Measurements from ENCODE around the gene SDHAF2.
A peak's percentile ranks its signal among the peaks of the same experiment; 100 is the strongest.
"Not testable (repeated sequence)": the region's sequence is repeated elsewhere in the genome, so short reads cannot be mapped to it uniquely, and the experiment has no call there.

Gene SDHAF2

DNA sequence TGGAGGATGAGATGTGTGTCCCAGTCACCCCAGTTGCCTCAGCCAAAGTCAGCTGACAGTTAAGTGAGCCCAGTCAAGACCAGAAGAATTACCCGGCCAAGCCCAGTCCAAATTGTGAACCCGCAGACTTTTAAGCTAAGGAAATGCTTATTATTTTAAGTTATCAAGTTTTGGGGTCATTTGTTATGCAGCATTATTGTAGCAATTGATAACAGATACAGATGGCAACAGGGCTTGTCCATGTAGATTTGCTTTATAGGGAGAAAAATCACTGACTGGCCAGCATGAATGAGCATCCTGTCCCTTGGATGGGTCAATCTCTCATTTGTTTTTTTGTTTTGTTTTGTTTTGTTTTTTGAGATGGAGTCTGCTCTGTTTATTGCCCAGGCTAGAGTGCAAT, 22.9 kb downstream of the SDHAF2 start:
- Histone ChIP-seq H3K4me1 (ENCODE audit: control insufficient read depth, insufficient read depth, low read length) (peaks cover 55% of the 10 kb centered on the region), H3K9ac (ENCODE audit: low read length in 2 of 2) (no peak overlapping the region), H3K4me3 (ENCODE audit: low read length in 2 of 2) (no peak overlapping the region), H3K27ac (ENCODE audit: low read length) (peak overlapping the region; percentile 81), H3K36me3 (ENCODE audit: control insufficient read depth in 2 of 2, insufficient read depth in 2 of 2, low read length in 2 of 2) (peaks cover 0 to 8% of the 10 kb centered on the region in 2 donors), H3K27me3 (ENCODE audit: control insufficient read depth in 1 of 2, insufficient read depth in 2 of 2, low read length in 2 of 2) (no peaks in the 10 kb centered on the region), H3K9me3 (ENCODE audit: control insufficient read depth in 2 of 2, low read length in 2 of 2) (no peaks in the 10 kb centered on the region)

DNA sequence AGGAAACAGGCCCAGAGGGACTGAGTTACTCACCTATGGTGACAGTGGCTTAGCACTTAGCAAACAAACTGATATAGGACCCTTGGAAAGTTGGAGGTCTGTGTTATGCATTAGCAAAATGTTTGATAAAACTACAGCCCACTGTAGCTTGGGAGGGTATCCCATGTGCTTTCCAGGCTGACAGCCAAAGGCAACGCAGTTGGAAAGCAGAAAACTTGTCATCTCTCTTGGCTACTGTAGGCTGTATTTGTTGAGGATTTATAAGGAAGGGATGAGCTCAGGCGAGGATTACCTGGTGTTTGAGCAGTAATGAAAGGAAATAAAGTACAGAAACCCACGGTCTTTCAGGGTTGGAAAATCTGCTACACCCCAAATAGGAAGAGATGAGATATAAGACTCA, 23.8 kb downstream of the SDHAF2 start:
- Histone ChIP-seq H3K4me1 (ENCODE audit: control insufficient read depth, insufficient read depth, low read length) (peaks cover 47% of the 10 kb centered on the region), H3K9me3 (ENCODE audit: control insufficient read depth in 2 of 2, low read length in 2 of 2) (no peaks in the 10 kb centered on the region), H3K36me3 (ENCODE audit: control insufficient read depth in 2 of 2, insufficient read depth in 2 of 2, low read length in 2 of 2) (peaks cover 0 to 8% of the 10 kb centered on the region in 2 donors), H3K9ac (ENCODE audit: low read length in 2 of 2) (peak overlapping the region; percentile 6 to 43), H3K27me3 (ENCODE audit: control insufficient read depth in 1 of 2, insufficient read depth in 2 of 2, low read length in 2 of 2) (no peaks in the 10 kb centered on the region), H3K4me3 (ENCODE audit: low read length in 2 of 2) (peak overlapping the region in 1 of 2 donors; percentile 16), H3K27ac (ENCODE audit: low read length) (peak overlapping the region; percentile 81)

- H3K9ac ChIP-seq (ENCODE audit: low read length in 2 of 2), result peak overlapping the region; percentile 29 to 43
- peaks cover 39% of the 10 kb centered on the region for H3K4me1 ChIP-seq (ENCODE audit: control insufficient read depth, insufficient read depth, low read length)
- H3K27me3 ChIP-seq (ENCODE audit: control insufficient read depth in 1 of 2, insufficient read depth in 2 of 2, low read length in 2 of 2), result no peaks in the 10 kb centered on the region
- H3K27ac ChIP-seq (ENCODE audit: low read length), result peak overlapping the region; percentile 81
- peaks cover 0 to 8% of the 10 kb centered on the region in 2 donors for H3K36me3 ChIP-seq (ENCODE audit: control insufficient read depth in 2 of 2, insufficient read depth in 2 of 2, low read length in 2 of 2)
- H3K9me3 ChIP-seq (ENCODE audit: control insufficient read depth in 2 of 2, low read length in 2 of 2), result no peaks in the 10 kb centered on the region
- H3K4me3 ChIP-seq (ENCODE audit: low read length in 2 of 2), result no peak overlapping the region
Measured at GRCh38 chr11:61454520-61454919, 24.6 kb downstream of the SDHAF2 start.

DNA sequence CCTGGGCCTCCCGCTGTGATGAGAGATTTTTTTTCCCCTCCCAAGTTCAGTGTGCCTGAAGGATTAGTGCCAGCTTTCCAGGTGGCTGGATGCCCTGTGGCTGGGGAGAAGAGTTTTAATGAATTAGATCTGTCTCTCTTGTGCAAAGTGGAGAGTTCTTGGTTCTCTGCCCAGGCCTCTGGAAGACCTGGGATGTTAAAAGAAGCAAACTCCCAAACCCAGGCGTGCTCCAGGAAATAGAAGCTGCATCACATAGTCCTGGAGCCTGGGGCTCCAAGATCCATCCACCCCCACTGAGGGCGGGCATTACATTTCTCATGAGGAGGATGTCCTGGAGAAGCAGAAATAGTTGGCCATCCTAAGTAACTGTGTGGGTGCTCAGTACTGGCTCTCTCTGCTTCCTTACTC, 30.6 kb downstream of the SDHAF2 start:
- Histone ChIP-seq H3K9ac (ENCODE audit: low read length in 2 of 2) (peak overlapping the region; percentile 9 to 36), H3K9me3 (ENCODE audit: control insufficient read depth in 2 of 2, low read length in 2 of 2) (no peaks in the 10 kb centered on the region), H3K4me1 (ENCODE audit: control insufficient read depth, insufficient read depth, low read length) (peaks cover 20% of the 10 kb centered on the region), H3K27me3 (ENCODE audit: control insufficient read depth in 1 of 2, insufficient read depth in 2 of 2, low read length in 2 of 2) (no peaks in the 10 kb centered on the region), H3K27ac (ENCODE audit: low read length) (peak overlapping the region; percentile 70), H3K4me3 (ENCODE audit: low read length in 2 of 2) (peak overlapping the region in 1 of 2 donors; percentile 22), H3K36me3 (ENCODE audit: control insufficient read depth in 2 of 2, insufficient read depth in 2 of 2, low read length in 2 of 2) (peaks cover 0 to 4% of the 10 kb centered on the region in 2 donors)

GRCh38 chr11:61460986-61461385, 31.1 kb downstream of the SDHAF2 start:
- peak overlapping the region; percentile 9 to 36 for H3K9ac ChIP-seq (ENCODE audit: low read length in 2 of 2)
- no peaks in the 10 kb centered on the region for H3K36me3 ChIP-seq (ENCODE audit: control insufficient read depth in 2 of 2, insufficient read depth in 2 of 2, low read length in 2 of 2)
- H3K9me3 ChIP-seq (ENCODE audit: control insufficient read depth in 2 of 2, low read length in 2 of 2), result no peaks in the 10 kb centered on the region
- H3K4me3 ChIP-seq (ENCODE audit: low read length in 2 of 2), result peak overlapping the region in 1 of 2 donors; percentile 22
- H3K4me1 ChIP-seq (ENCODE audit: control insufficient read depth, insufficient read depth, low read length), result peaks cover 18% of the 10 kb centered on the region
- H3K27ac ChIP-seq (ENCODE audit: low read length), result peak overlapping the region; percentile 70
- H3K27me3 ChIP-seq (ENCODE audit: control insufficient read depth in 1 of 2, insufficient read depth in 2 of 2, low read length in 2 of 2), result no peaks in the 10 kb centered on the region

GRCh38 chr11:61467602-61468001, 37.7 kb downstream of the SDHAF2 start:
- not testable (repeated sequence) for H3K9me3 ChIP-seq (ENCODE audit: control insufficient read depth in 2 of 2, low read length in 2 of 2); H3K27ac ChIP-seq (ENCODE audit: low read length); H3K36me3 ChIP-seq (ENCODE audit: control insufficient read depth in 2 of 2, insufficient read depth in 2 of 2, low read length in 2 of 2)

DNA sequence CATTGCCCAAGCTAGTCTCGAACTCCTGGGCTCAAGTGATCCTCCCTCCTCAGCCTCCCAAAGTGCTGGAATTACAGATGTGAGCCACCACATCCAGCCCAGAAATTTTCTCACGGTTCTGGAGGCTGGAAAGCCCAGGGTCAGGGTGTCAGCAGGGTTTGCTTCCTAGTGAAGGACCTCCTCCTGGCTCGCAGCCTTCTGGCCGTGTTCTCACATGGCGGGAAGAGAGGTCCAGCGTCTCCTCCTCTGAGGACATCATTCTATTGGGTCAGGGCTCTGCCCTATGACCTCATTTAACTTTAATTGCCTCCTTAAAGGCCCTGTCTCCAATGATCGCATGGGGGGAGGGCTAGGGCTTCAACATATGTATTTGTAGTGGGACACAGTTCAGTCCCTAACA, 38.1 kb downstream of the SDHAF2 start:
- Histone ChIP-seq H3K36me3 (ENCODE audit: control insufficient read depth in 2 of 2, insufficient read depth in 2 of 2, low read length in 2 of 2) (peaks cover 0 to 5% of the 10 kb centered on the region in 2 donors), H3K9me3 (ENCODE audit: control insufficient read depth in 2 of 2, low read length in 2 of 2) (no peaks in the 10 kb centered on the region), H3K27ac (ENCODE audit: low read length) (no peak overlapping the region), H3K4me3 (ENCODE audit: low read length in 2 of 2) (no peak overlapping the region), H3K4me1 (ENCODE audit: control insufficient read depth, insufficient read depth, low read length) (peaks cover 12% of the 10 kb centered on the region), H3K27me3 (ENCODE audit: control insufficient read depth in 1 of 2, insufficient read depth in 2 of 2, low read length in 2 of 2) (no peaks in the 10 kb centered on the region), H3K9ac (ENCODE audit: low read length in 2 of 2) (no peak overlapping the region)

More at GRCh38 chr11:61467602-61468001, 37.7 kb downstream of the SDHAF2 start:
- H3K9ac ChIP-seq (ENCODE audit: low read length in 2 of 2); H3K4me3 ChIP-seq (ENCODE audit: low read length in 2 of 2); H3K27me3 ChIP-seq (ENCODE audit: control insufficient read depth in 1 of 2, insufficient read depth in 2 of 2, low read length in 2 of 2); H3K4me1 ChIP-seq (ENCODE audit: control insufficient read depth, insufficient read depth, low read length): not testable (repeated sequence)

GRCh38 chr11:61472282-61472681, 42.4 kb downstream of the SDHAF2 start:
- Histone ChIP-seq H3K4me1 (ENCODE audit: control insufficient read depth, insufficient read depth, low read length) (peaks cover 44% of the 10 kb centered on the region), H3K36me3 (ENCODE audit: control insufficient read depth in 2 of 2, insufficient read depth in 2 of 2, low read length in 2 of 2) (peaks cover 0 to 5% of the 10 kb centered on the region in 2 donors), H3K27me3 (ENCODE audit: control insufficient read depth in 1 of 2, insufficient read depth in 2 of 2, low read length in 2 of 2) (no peaks in the 10 kb centered on the region), H3K4me3 (ENCODE audit: low read length in 2 of 2) (no peak overlapping the region), H3K9me3 (ENCODE audit: control insufficient read depth in 2 of 2, low read length in 2 of 2) (no peaks in the 10 kb centered on the region), H3K27ac (ENCODE audit: low read length) (peak overlapping the region; percentile 84), H3K9ac (ENCODE audit: low read length in 2 of 2) (peak overlapping the region; percentile 54 to 71)

- Histone ChIP-seq H3K4me3 (ENCODE audit: low read length in 2 of 2) (no peak overlapping the region), H3K27ac (ENCODE audit: low read length) (peak overlapping the region; percentile 84), H3K36me3 (ENCODE audit: control insufficient read depth in 2 of 2, insufficient read depth in 2 of 2, low read length in 2 of 2) (peaks cover 0 to 5% of the 10 kb centered on the region in 2 donors), H3K4me1 (ENCODE audit: control insufficient read depth, insufficient read depth, low read length) (peaks cover 49% of the 10 kb centered on the region), H3K9ac (ENCODE audit: low read length in 2 of 2) (peak overlapping the region; percentile 54 to 71), H3K9me3 (ENCODE audit: control insufficient read depth in 2 of 2, low read length in 2 of 2) (no peaks in the 10 kb centered on the region), H3K27me3 (ENCODE audit: control insufficient read depth in 1 of 2, insufficient read depth in 2 of 2, low read length in 2 of 2) (no peaks in the 10 kb centered on the region)
Measured at GRCh38 chr11:61472868-61473267, 42.9 kb downstream of the SDHAF2 start.

GRCh38 chr11:61473370-61474012, 43.6 kb downstream of the SDHAF2 start:
- peaks cover 0 to 1% of the 10 kb centered on the region in 2 donors for H3K36me3 ChIP-seq (ENCODE audit: control insufficient read depth in 2 of 2, insufficient read depth in 2 of 2, low read length in 2 of 2)
- no peaks in the 10 kb centered on the region for H3K27me3 ChIP-seq (ENCODE audit: control insufficient read depth in 1 of 2, insufficient read depth in 2 of 2, low read length in 2 of 2)
- H3K9me3 ChIP-seq (ENCODE audit: control insufficient read depth in 2 of 2, low read length in 2 of 2), result no peaks in the 10 kb centered on the region
- H3K27ac ChIP-seq (ENCODE audit: low read length), result peak overlapping the region; percentile 84
- H3K4me1 ChIP-seq (ENCODE audit: control insufficient read depth, insufficient read depth, low read length), result peaks cover 53% of the 10 kb centered on the region
- H3K4me3 ChIP-seq (ENCODE audit: low read length in 2 of 2), result peak overlapping the region in 1 of 2 donors; percentile 20
- peak overlapping the region in 1 of 2 donors; percentile 44 for H3K9ac ChIP-seq (ENCODE audit: low read length in 2 of 2)

DNA sequence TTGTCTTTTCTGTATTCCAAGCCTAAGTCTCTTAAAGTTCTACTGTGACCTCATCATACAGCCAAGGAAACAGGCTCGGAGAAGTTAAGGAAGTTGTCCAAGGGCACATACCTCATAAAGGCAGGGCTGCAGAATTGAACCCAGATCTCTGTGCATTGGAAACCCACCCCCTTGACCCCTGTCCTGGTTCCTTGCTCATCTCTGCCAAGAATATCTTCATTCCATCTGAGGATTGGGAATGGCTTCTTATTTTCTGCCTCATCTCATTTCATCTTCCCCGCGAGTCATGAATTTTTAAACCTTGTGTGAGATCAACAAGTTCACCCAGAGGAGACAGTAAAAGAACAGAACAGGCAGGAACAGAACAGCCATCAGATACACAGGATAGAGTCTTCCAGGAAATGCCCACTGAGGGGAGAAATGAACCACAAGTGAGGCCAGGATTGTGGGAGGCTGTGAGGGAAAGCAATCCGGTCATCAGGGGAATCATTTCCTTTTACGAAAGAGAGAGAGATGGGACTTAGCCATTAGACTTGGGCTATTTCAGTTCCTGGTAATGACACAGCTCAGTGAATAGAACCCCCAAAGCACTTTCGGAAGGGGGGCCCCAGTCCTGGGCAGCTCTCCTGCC, 44.2 kb downstream of the SDHAF2 start:
- peak overlapping the region in 1 of 2 donors; percentile 20 for H3K4me3 ChIP-seq (ENCODE audit: low read length in 2 of 2)
- H3K27me3 ChIP-seq (ENCODE audit: control insufficient read depth in 1 of 2, insufficient read depth in 2 of 2, low read length in 2 of 2), result no peaks in the 10 kb centered on the region
- peaks cover 53% of the 10 kb centered on the region for H3K4me1 ChIP-seq (ENCODE audit: control insufficient read depth, insufficient read depth, low read length)
- H3K9me3 ChIP-seq (ENCODE audit: control insufficient read depth in 2 of 2, low read length in 2 of 2), result no peaks in the 10 kb centered on the region
- H3K9ac ChIP-seq (ENCODE audit: low read length in 2 of 2), result peak overlapping the region in 1 of 2 donors; percentile 44
- no peaks in the 10 kb centered on the region for H3K36me3 ChIP-seq (ENCODE audit: control insufficient read depth in 2 of 2, insufficient read depth in 2 of 2, low read length in 2 of 2)
- peak overlapping the region; percentile 84 for H3K27ac ChIP-seq (ENCODE audit: low read length)
